Neuronal stem cell (in vitro differentiated cells): ENCODE measurements around the gene MARS1.

ENCODE experiments used
- DNase-seq: peaks from one replicate; pipeline ENCODE4 v3.0.0-alpha.2; 2013; ENCODE audit warnings: low spot score
- H2AFZ ChIP-seq: one replicate; pipeline ENCODE4 v1.6.1; 2013; ENCODE audit warnings: mild to moderate bottlenecking, low read length, inconsistent platforms
- H2AK5ac ChIP-seq: 2 replicates; pipeline ENCODE4 v1.6.1; 2013; ENCODE audit warnings: low read depth, mild to moderate bottlenecking, inconsistent platforms, low read length, moderate library complexity, mixed read lengths
- H2BK120ac ChIP-seq: 2 replicates; pipeline ENCODE4 v1.6.1; 2013; ENCODE audit warnings: low read depth, mild to moderate bottlenecking, inconsistent platforms, low read length, moderate library complexity, mixed read lengths
- H2BK12ac ChIP-seq: one replicate; pipeline ENCODE4 v1.6.1; 2013; ENCODE audit warnings: low read length, inconsistent platforms
- H2BK15ac ChIP-seq: 2 replicates; pipeline ENCODE4 v1.6.1; 2013; ENCODE audit warnings: mild to moderate bottlenecking, low read length, inconsistent platforms, mixed read lengths
- H2BK5ac ChIP-seq: one replicate; pipeline ENCODE4 v1.6.1; 2013; ENCODE audit warnings: inconsistent platforms, mild to moderate bottlenecking, low read length, moderate library complexity
- H3K14ac ChIP-seq: one replicate; pipeline ENCODE4 v1.6.1; 2013; ENCODE audit warnings: low read length, inconsistent platforms
- H3K18ac ChIP-seq: 2 replicates; pipeline ENCODE4 v1.6.1; 2013; ENCODE audit warnings: low read length, inconsistent platforms
- H3K23ac ChIP-seq: 2 replicates; pipeline ENCODE4 v1.6.1; 2013; ENCODE audit warnings: low read depth, mild to moderate bottlenecking, mixed read lengths, low read length, inconsistent platforms; ENCODE audit not compliant: poor library complexity
- H3K27ac ChIP-seq: replicated peaks from 3 replicates; pipeline ENCODE4 v1.5.1; 2013; ENCODE audit warnings: low read length, inconsistent platforms
- H3K27me3 ChIP-seq, 3 experiments: 2 replicates each; pipeline ENCODE4 v1.6.1; 2013; ENCODE audit warnings: low read length in 3 of 3, mild to moderate bottlenecking in 2 of 3, inconsistent platforms in 1 of 3, low read depth in 1 of 3, mixed read lengths in 1 of 3, moderate library complexity in 1 of 3; ENCODE audit not compliant: control insufficient read depth in 3 of 3, insufficient read depth in 3 of 3
- H3K36me3 ChIP-seq, 2 donors: replicated peaks in 1 of 2; 2 replicates each; pipeline ENCODE4 v1.6.1; 2013; ENCODE audit warnings: low read length in 2 of 2; ENCODE audit not compliant: control insufficient read depth in 2 of 2, insufficient read depth in 2 of 2
- H3K4ac ChIP-seq: 2 replicates; pipeline ENCODE4 v1.6.1; 2013; ENCODE audit warnings: inconsistent platforms, mild to moderate bottlenecking, low read length, moderate library complexity
- H3K4me1 ChIP-seq, 2 donors: 1 replicate in 1 of 2; 2 replicates in 1 of 2; pipeline ENCODE4 v1.6.1; 2013; ENCODE audit warnings: low read length in 2 of 2, low read depth in 1 of 2; ENCODE audit not compliant: control insufficient read depth in 2 of 2, insufficient read depth in 1 of 2
- H3K4me2 ChIP-seq: one replicate; pipeline ENCODE4 v1.6.1; 2013; ENCODE audit warnings: mild to moderate bottlenecking, low read length, inconsistent platforms; ENCODE audit not compliant: insufficient read depth, poor library complexity, severe bottlenecking
- H3K4me3 ChIP-seq, 2 donors: 2 replicates each; pipeline ENCODE4 v1.5.1; 2013; ENCODE audit warnings: low read length in 2 of 2, mild to moderate bottlenecking in 2 of 2, inconsistent platforms in 1 of 2, moderate library complexity in 1 of 2
- H3K79me1 ChIP-seq: one replicate; pipeline ENCODE4 v1.6.1; 2013; ENCODE audit warnings: low read depth, mild to moderate bottlenecking, inconsistent platforms, low read length, moderate library complexity
- H3K9ac ChIP-seq: one replicate; pipeline ENCODE4 v1.6.1; 2013; ENCODE audit warnings: mild to moderate bottlenecking, low read depth, low read length, inconsistent platforms; ENCODE audit not compliant: poor library complexity
- H3K9me3 ChIP-seq, 2 donors: replicated peaks in 1 of 2; 2 replicates each; pipeline versions ENCODE3 to v1.6.1; 2013; ENCODE audit warnings: low read length in 2 of 2, mild to moderate bottlenecking in 2 of 2, inconsistent platforms in 1 of 2, low read depth in 1 of 2, mixed read lengths in 1 of 2, moderate library complexity in 1 of 2; ENCODE audit not compliant: control insufficient read depth in 2 of 2, insufficient read depth in 1 of 2
- H4K8ac ChIP-seq: one replicate; pipeline ENCODE4 v1.6.1; 2013; ENCODE audit warnings: low read depth, mild to moderate bottlenecking, inconsistent platforms, low read length, moderate library complexity
- H4K91ac ChIP-seq: one replicate; pipeline ENCODE4 v1.6.1; 2013; ENCODE audit warnings: low read length, low read depth, mild to moderate bottlenecking, inconsistent platforms; ENCODE audit not compliant: poor library complexity
- WGBS, 2 donors: extraction: QIAGEN DNeasy Blood & Tissue Kit; methylation state at CpG; one replicate each; pipeline ENCODE4 v1.1.7; 2013; ENCODE audit warnings: missing lambda C conversion rate in 2 of 2, mixed read lengths in 1 of 2; ENCODE audit not compliant: insufficient read length in 2 of 2, insufficient replicate concordance in 1 of 2; ENCODE audit errors: extremely low coverage in 2 of 2; 5-methylcytosine and 5-hydroxymethylcytosine counted together

MARS1 gene

GRCh38 chr12:57467915-57468314 is 20.0 kb upstream of the MARS1 start:
- DNase-seq = no peak
- no peak overlapping the region for H2AFZ ChIP-seq
- H2AK5ac ChIP-seq = no peak overlapping the region
- WGBS, 2 donors = no CpG with 5 or more reads among the region's 11 CpGs
- no peak overlapping the region for H2BK15ac ChIP-seq
- H3K14ac ChIP-seq = peak overlapping the region; percentile 2
- no peaks in the 10 kb centered on the region for H3K36me3 ChIP-seq
- H3K18ac ChIP-seq = no peak overlapping the region
- no peak overlapping the region for H3K4ac ChIP-seq
- no peak overlapping the region for H3K27ac ChIP-seq
- H3K9me3 ChIP-seq = peaks cover 0 to 4% of the 10 kb centered on the region in 2 donors
- no peaks in the 10 kb centered on the region for H3K4me1 ChIP-seq
- no peak overlapping the region for H3K23ac ChIP-seq
- no peak overlapping the region for H2BK12ac ChIP-seq
- H2BK120ac ChIP-seq = no peak overlapping the region
- peaks cover 0 to 16% (median 6%) of the 10 kb centered on the region in 3 experiments for H3K27me3 ChIP-seq
- peak overlapping the region in 1 of 2 donors; percentile 30 for H3K4me3 ChIP-seq
- no peak overlapping the region for H3K4me2 ChIP-seq
- H2BK5ac ChIP-seq = no peak overlapping the region
- H4K8ac ChIP-seq = no peak overlapping the region
- no peaks in the 10 kb centered on the region for H3K79me1 ChIP-seq
- H4K91ac ChIP-seq = no peak overlapping the region
- no peak overlapping the region for H3K9ac ChIP-seq

- H3K23ac ChIP-seq = no peak overlapping the region
- H2BK15ac ChIP-seq = no peak overlapping the region
- no peak overlapping the region for H4K8ac ChIP-seq
- H3K79me1 ChIP-seq = no peaks in the 10 kb centered on the region
- H2AK5ac ChIP-seq = peak overlapping the region; percentile 16
- H3K9ac ChIP-seq = no peak overlapping the region
- no peaks in the 10 kb centered on the region for H3K36me3 ChIP-seq
- no CpG with 5 or more reads among the region's 10 CpGs for WGBS, 2 donors
- no peak overlapping the region for H3K14ac ChIP-seq
- H3K27me3 ChIP-seq = peaks cover 2 to 24% (median 21%) of the 10 kb centered on the region in 3 experiments
- peaks cover 2 to 4% of the 10 kb centered on the region in 2 donors for H3K9me3 ChIP-seq
- H3K4me3 ChIP-seq = no peak overlapping the region
- no peak overlapping the region for H2AFZ ChIP-seq
- H2BK5ac ChIP-seq = no peak overlapping the region
- no peak overlapping the region for H3K4me2 ChIP-seq
- no peak overlapping the region for H3K27ac ChIP-seq
- H4K91ac ChIP-seq = no peak overlapping the region
- H3K18ac ChIP-seq = peak overlapping the region; percentile 45
- H2BK120ac ChIP-seq = no peak overlapping the region
- H3K4me1 ChIP-seq = no peaks in the 10 kb centered on the region
- DNase-seq = no peak
- H2BK12ac ChIP-seq = no peak overlapping the region
- no peak overlapping the region for H3K4ac ChIP-seq
Observed at GRCh38 chr12:57469296-57470164, 18.3 kb upstream of the MARS1 start.

GRCh38 chr12:57470286-57470969 is 17.4 kb upstream of the MARS1 start:
- H3K4me1 ChIP-seq = no peaks in the 10 kb centered on the region
- no peak overlapping the region for H3K23ac ChIP-seq
- no peak overlapping the region for H2AK5ac ChIP-seq
- no peak overlapping the region for H2AFZ ChIP-seq
- no peak overlapping the region for H3K14ac ChIP-seq
- no peak overlapping the region for H2BK5ac ChIP-seq
- H4K8ac ChIP-seq = no peak overlapping the region
- no peak overlapping the region for H3K4me2 ChIP-seq
- H2BK15ac ChIP-seq = peak overlapping the region; percentile 8
- H3K18ac ChIP-seq = no peak overlapping the region
- H3K27ac ChIP-seq = no peak overlapping the region
- no CpG with 5 or more reads among the region's 14 CpGs for WGBS, 2 donors
- H3K27me3 ChIP-seq = peaks cover 7 to 31% (median 30%) of the 10 kb centered on the region in 3 experiments
- no peaks in the 10 kb centered on the region for H3K79me1 ChIP-seq
- no peak overlapping the region for H3K4me3 ChIP-seq
- no peaks in the 10 kb centered on the region for H3K36me3 ChIP-seq
- no peak overlapping the region for H3K9ac ChIP-seq
- H3K9me3 ChIP-seq = peaks cover 2 to 4% of the 10 kb centered on the region in 2 donors
- no peak overlapping the region for H2BK120ac ChIP-seq
- no peak overlapping the region for H3K4ac ChIP-seq
- no peak for DNase-seq
- no peak overlapping the region for H4K91ac ChIP-seq
- no peak overlapping the region for H2BK12ac ChIP-seq
